ENCODE data around the gene XG.

- TF ChIP-seq CTCF (IDR thresholded peaks at IDR 0.05) (no peak), POLR2A (IDR thresholded peaks at IDR 0.05) (no peak), POLR2AphosphoS5 (IDR thresholded peaks at IDR 0.05; ENCODE audit: insufficient read depth in 1 of 2, low read depth in 1 of 2) (no peak)
Observed at GRCh38 chrX:2794336-2794735, 42.5 kb downstream of the XG start.
